NOMO-1 treated with DMSO at 0.1 percent for 48 hours (cell line): ENCODE measurements around the gene SHISAL2A.

Experiments
- DNase-seq: peaks from one replicate; lab custom pipeline; 2025; ENCODE audit not compliant: unreplicated experiment; lab: John Stamatoyannopoulos, UW

SHISAL2A gene

GRCh38 chr1:52658795-52659194, 25.8 kb downstream of the SHISAL2A start:
- no peak for DNase-seq

DNA sequence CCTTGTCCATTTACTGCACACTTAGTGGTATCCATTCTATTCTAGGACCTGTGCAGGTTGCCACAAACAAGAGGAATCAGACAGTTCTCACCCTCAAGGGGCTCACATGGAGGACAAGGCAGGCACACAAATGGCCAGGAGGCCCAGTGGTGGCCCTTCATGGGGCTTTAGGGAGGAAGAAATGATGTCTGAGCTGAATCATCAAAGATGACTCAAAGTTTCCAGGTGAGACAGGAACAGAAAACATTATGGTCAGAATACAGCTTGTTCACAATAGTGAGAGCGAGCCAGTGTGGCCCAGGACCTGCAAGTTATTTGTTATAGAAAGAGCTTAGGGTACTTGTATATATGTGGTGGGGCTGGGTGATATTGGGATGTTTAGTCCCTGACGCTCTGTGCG, 26.4 kb downstream of the SHISAL2A start:
- no peak for DNase-seq

GRCh38 chr1:52659851-52660596, 27.1 kb downstream of the SHISAL2A start:
- DNase-seq, result no peak

DNA sequence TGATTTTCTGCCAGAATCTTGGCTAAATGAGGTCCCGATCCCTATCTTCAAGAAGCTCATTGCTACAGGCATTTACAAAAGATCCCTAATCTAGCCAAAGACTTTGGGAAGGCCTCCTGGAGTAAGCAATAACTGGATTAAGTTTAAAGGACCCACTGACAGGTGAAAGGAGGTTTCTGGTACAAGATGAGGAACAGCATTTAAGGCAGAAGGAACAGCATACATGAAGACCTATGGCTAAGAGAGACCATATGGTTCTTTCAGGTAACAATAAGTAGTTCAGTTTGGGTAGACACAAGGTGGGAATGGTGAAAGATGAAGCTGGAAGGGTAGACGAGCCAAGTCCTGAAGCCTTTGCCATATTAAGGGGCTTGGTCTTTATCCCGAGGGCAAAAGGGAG, 27.8 kb downstream of the SHISAL2A start:
- DNase-seq, result no peak

DNA sequence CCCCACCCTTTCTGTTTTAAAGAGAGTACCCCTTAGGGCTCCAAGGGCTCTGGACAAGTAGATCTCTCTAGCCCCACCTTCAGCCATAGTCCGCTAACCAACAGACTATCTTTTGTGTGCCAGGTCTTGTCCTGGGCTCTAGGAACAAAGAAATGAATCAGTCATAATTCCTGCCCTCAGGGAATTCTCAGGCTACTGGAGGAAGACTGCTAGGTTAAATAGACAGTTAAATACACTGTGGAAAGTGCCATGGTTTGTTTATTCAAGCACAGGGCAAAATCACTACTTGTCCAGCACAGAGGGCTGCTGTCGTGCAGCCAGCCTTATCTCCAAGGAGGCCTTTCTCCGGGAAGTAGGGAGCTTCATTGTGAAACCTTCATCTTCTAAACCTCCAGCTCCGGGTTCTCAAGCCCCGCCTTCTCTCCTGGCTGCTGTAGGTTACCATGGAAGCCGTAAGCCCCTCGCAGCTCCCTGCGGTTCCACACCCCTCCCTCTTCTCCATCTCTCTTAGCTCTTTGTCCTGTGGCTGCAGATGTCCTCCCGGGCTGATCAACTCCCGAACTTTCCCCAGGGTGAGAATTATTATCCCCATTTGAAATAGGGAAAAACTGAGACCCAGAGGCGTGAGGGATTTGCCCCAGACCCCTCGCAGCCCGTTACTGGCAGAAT, 29.8 kb downstream of the SHISAL2A start:
- DNase-seq, result no peak

DNA sequence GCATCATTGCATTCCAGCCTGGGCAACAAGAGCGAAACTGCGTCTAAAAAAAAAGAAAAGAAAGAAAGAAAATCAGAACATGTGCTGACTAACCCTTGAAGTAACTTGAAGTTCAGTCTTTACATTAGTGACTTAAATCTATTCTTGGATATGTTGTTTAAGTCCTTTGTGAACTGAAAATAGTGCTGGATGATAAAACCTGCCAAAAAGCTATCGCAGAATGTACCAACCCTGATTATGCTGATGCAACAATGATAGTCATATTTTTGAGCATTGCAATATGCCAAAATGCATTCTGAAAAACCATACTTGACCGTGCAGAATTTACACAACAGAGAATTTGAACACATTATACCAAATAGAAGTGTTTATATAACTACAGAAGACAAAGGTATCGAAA, 30.7 kb downstream of the SHISAL2A start:
- no peak for DNase-seq

GRCh38 chr1:52665006-52665941, 32.3 kb downstream of the SHISAL2A start:
- no peak for DNase-seq

- no peak for DNase-seq
Observed at GRCh38 chr1:52667290-52667689, 34.3 kb downstream of the SHISAL2A start.

GRCh38 chr1:52667984-52668383, 35.0 kb downstream of the SHISAL2A start:
- no peak for DNase-seq

- no peak for DNase-seq
Observed at GRCh38 chr1:52668711-52669110, 35.7 kb downstream of the SHISAL2A start.

DNA sequence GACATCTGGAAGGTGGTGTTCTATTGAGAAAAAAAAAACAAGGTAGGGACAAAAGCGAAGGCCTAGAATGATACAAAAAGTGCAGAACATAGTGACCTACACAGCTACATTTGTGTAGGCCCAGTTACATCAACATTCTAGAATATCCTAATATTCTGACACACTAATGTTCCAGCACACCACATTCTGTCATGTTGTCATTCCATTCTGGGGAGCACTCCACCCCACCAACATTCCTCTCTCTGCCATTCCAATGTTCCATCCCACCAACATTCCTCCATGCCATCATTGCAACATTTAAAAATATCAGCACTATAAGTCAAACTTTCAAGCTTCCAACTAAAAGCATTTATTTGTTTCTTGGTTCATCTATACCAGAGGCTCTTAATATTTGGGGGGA, 36.7 kb downstream of the SHISAL2A start:
- DNase-seq, result no peak

DNA sequence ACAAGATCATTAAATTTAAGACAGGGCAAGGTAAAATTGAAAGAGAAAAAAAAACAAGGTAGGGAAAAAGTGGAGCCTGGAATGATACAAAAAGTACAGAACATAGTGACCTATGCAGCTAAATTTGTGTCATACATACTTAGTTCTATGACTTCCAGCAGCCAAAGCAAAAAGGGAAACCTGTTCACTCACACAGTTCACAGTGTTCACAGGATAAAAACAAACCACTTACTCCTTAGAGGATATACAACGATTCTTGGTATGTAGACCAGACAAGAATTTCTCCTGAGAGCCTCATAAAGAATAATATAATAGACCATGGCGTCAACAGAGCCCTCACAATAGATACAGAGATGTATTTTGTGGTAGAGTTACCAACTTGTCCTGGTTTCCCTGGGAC, 37.6 kb downstream of the SHISAL2A start:
- DNase-seq, result no peak

DNA sequence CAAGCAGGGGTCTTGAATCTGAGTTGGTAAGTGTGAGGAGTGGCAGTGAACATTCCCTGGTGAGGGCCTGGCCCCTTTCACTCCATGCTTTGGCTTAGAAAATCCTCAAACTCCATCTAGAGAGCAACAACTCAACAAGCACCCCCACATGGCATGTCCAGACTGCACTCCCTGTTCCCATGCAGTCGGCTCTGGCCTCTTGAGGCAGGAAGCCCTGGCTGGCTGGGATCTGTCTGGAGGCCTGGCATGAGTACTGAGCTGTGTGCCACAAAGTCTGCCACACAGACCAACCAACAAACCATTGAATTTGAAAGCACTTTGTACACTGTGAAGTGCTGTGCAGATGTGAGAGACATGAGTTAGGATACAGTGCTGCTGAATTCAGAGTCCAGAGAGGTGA, 40.0 kb downstream of the SHISAL2A start:
- DNase-seq, result no peak

DNA sequence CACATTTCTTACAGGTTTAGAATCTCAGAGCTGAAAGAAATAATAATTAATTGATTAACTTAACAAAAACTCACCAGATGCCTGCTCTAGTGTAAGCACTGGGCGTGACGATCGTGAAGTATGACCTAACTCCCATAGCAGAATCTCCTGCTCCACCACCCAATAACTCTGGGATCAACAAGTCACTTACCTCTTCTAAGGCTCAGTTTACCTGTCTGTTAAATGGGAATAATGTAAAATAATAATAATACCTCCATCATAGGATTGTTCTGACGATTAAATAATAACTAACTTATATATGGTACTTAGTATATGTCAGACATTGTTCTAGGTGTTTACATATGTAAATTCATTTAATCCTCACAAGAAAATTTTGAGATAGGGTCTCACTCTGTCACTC, 40.5 kb downstream of the SHISAL2A start:
- DNase-seq, result no peak

GRCh38 chr1:52674497-52675384, 41.8 kb downstream of the SHISAL2A start:
- DNase-seq, result peak; percentile 14

DNA sequence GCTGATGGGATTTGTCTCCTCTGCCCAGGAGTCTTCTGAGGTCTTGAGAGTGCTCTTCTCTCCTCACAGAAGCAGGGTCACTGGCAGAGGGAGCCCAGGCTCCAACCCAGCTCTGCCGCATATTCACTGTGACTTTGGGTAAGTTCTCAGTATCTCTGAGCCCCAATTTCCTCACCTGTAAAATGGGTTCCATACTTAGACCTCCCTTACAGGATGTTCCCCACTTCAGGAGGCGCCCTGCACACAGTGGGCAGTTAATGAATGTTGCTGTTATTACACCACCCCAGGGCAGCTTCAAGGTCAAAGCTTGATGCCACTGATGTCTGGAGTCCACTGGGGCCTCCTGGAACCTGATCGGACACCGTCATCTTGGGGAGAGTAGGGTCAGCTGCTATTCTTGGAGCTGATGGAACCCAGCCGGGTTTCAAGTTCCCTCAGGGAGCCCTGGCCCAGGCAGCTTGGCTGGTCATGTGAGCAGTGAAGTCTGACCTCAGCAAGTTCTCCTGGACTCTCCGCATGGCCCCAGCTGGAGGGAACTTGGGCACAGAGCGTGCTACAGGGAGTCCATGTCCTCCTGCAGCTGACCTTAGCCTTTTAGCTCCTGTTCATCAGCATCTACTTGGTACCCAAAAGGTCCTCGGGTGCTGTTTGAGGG, 43.4 kb downstream of the SHISAL2A start:
- DNase-seq, result no peak

DNA sequence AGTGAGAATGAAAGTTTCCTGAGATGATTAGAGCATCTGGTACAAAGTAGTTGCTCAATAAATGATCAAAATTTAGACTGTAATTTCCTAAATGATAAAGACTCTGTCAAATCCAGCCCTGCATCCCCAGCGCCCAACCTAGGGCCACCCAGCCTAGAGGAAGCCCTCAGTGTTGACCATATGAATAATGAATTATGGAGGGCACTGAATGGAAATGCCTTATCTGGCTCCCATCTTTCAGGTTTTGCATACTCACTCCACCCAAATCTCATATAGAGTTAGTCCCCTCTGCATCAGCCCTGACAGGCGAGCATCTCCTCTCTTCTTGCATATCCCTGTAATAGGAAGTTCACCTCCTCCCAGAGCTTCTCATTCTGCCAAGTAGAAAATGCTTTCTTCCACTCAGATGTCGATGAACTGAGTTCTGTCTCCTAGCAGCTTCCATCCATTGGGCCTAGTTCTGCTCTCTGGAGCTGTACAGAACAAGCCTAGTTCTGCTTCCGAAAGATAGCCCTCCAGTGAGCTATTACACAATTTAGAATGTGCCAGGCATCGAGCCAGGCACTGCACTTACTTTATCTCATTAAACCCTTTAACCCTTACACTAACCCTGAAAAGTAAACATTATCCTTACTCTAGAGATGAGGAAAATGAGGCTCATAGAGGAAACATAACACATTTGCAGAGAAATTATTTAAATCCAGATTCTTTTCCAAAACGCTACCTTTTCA, 44.3 kb downstream of the SHISAL2A start:
- DNase-seq, result no peak

DNA sequence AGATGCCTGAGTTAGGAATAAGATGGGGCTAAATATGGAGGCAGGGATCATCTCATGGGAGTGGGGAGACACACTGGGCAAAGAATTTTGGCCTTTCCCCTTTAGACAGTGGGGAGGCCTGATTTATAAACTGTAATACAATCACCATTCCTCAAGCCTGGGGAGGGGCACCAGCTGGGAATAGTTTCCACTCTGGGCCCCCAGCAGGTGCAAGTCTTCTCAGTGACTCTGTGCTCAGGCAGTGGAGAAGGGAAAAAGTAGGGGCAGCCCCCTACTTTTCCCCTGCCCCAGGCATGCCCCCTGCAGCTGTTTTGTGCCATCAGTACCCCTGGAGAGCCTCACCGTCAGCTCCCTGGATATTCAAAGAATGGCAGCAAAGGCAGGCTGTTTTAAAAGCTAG, 46.1 kb downstream of the SHISAL2A start:
- DNase-seq, result no peak

DNA sequence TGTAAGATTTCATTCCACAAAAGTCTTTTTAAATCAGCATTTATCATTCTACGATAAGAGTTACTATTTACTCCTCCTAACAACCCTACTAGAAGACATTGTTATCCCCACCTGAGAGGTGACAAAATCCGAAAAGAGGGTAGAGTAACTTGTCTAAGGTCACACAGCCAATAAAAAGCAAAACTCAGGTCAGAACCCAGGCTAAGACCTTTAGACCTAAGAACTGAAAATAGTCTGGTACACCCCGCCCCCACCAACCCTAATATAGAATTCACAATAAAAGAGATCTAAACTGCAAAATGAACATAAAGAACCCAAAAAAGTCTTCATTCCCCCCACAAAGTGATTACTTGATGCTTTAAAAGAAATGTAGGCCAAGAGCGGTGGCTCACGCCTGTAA, 46.5 kb downstream of the SHISAL2A start:
- no peak for DNase-seq

DNA sequence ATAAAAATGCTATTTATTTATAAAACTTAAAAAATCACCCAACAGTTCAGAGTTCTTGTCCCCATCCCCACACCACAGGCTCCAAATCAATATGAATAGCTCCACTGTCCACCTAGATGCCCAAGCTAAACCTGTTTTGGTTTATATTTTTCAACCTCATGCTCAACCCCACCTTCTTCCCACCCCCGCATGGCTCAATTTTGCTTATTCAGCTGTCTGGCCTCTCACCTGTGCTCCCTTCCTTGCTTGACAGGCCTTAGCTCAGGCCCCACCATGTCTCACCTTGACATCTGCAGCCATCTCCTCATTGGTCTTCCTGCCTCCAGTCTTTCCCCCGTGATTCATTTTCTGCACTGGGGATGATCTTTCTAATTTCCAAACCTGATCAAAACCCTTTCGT, 47.4 kb downstream of the SHISAL2A start:
- no peak for DNase-seq
